RPMI8226 (cell line): Measurements from ENCODE around the gene DEXI.

Experiments
- DNase-seq: peaks from one replicate; pipeline ENCODE4 v3.0.0-alpha.2; 2015

The DEXI gene

GRCh38 chr16:10885246-10885645 is 57.0 kb downstream of the DEXI start:
- no peak for DNase-seq

- DNase-seq = no peak
Observed at GRCh38 chr16:10883004-10883403, 59.3 kb downstream of the DEXI start.

GRCh38 chr16:10881479-10882030 is 60.7 kb downstream of the DEXI start:
- DNase-seq = peak; percentile 47

GRCh38 chr16:10880594-10881452 is 61.4 kb downstream of the DEXI start:
- no peak for DNase-seq

GRCh38 chr16:10879681-10880589 is 62.3 kb downstream of the DEXI start:
- no peak for DNase-seq
